NOMO-1 (cell line): ENCODE measurements around the gene GPR146.

Experiments used
- DNase-seq, 2 experiments: peaks; one replicate each; lab custom pipeline; 2025; ENCODE audit not compliant: unreplicated experiment in 2 of 2; lab: John Stamatoyannopoulos, UW

GPR146 gene

DNA sequence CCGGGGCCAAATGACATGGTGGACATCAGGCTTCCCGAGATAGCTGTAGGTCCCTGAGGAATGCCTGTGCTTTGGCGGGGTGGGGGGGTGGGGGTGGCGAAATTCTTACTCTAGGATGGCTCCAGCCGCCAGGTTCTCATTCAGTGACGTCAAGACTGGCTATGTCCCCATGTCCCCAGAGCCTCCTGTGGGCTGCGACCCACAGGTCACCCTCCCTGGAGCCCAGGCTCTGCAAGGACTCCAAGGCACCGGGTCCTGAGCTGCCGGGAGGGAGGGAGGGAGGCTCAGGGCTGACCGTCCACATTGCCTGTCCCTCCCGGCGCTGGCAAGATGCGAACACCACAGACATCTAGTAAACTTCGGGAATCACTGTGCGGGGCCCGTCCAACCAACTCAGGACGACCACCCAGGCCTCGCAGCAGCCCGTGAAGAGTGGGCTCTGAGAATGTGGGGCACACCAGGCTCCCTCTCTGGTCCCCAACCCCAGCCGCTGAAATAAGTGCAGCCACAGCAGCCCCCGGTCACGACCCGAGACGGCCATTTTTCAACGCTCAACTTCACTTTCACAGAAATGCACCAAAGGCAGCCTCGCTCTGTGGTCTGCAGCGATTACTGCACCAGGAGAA is 12.6 kb downstream of the GPR146 start:
- DNase-seq = no peak

GRCh38 chr7:1057416-1058291 is 13.3 kb downstream of the GPR146 start:
- DNase-seq = no peak

DNA sequence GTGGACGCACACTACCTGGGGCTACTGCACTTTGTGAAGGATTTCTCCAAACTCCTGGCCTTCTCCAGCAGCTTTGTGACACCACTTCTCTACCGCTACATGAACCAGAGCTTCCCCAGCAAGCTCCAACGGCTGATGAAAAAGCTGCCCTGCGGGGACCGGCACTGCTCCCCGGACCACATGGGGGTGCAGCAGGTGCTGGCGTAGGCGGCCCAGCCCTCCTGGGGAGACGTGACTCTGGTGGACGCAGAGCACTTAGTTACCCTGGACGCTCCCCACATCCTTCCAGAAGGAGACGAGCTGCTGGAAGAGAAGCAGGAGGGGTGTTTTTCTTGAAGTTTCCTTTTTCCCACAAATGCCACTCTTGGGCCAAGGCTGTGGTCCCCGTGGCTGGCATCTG is 14.0 kb downstream of the GPR146 start:
- no peak for DNase-seq

DNA sequence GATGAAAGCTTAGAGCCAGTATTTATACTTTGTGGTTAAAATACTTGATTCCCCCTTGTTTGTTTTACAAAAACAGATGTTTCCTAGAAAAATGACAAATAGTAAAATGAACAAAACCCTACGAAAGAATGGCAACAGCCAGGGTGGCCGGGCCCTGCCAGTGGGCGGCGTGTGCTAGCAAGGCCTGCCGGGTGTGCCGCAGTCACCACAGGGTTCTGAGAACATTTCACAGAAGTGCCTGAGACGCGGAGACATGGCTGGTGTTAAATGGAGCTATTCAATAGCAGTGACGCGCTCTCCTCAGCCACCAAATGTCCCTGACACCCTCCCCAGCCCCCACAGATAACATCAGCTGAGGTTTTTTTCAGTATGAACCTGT is 14.5 kb downstream of the GPR146 start:
- DNase-seq = peak in 1 of 2 experiments; percentile 6

DNA sequence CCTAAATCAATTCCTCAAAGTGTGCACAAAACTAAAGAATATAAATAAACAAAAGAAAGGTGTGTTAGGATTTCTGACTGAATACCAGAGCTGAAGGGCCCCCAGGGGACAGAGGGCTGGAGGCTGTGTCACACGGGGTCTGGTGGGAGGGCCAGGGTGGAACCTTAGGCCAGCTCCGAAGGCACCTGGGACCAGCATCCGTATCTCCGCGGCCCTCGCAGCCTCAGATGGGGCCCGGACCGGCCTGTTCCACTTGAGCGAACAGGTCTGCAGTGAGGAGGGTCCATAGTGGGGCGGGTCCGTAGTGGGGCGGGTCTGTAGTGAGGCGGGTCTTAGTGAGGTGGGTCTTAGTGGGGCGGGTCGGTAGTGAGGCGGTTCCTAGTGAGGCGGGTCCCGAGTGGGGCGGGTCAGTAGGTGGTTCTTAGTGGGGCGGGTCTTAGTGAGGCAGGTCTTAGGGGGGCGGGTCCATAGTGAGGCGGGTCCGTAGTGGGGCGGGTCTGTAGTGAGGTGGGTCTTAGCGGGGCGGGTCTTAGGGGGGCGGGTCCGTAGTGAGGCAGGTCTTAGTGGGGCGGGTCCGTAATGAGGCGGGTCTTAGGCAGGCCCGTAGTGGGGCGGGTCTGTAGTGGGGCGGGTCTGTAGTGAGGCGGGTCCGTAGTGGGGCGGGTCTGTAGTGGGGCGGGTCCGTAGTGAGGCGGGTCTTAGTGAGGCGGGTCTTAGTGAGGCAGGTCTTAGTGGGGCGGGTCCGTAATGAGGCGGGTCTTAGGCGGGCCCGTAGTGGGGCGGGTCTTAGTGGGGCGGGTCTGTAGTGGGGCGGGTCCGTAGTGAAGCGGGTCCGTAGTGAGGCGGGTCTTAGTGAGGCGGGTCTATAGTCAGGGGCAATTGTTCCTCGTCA is 15.1 kb downstream of the GPR146 start:
- DNase-seq = peak; percentile 21 to 46

GRCh38 chr7:1060315-1061072 is 16.1 kb downstream of the GPR146 start:
- peak; percentile 37 to 49 for DNase-seq

- no peak for DNase-seq
These were observed 16.8 kb downstream of the GPR146 start for GRCh38 chr7:1061180-1061579.

- peak; percentile 84 to 97 for DNase-seq
These were observed 18.2 kb downstream of the GPR146 start for GRCh38 chr7:1062296-1063294.

GRCh38 chr7:1063361-1063760 is 19.0 kb downstream of the GPR146 start:
- DNase-seq = no peak

DNA sequence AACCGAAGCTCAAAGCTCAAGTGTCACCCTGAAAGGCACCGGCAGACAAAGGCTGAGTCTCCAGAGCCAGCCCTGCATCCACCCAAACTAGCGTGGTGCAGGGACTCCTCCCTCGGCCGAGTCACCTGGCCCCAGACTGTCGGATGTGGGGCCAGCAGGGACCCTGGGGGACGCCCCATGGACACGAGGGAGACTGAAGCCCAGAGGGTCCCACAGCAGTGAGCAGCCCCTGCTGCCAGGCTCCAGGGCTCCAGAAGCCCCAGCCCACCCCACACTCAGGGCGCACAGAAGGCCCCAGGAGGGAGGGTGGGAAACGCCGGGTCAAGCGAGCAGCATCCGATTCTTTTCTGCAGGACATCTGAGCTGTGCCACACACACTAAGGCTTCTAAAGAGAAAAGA is 20.2 kb downstream of the GPR146 start:
- DNase-seq = no peak

- no peak for DNase-seq
These were observed 20.9 kb downstream of the GPR146 start for GRCh38 chr7:1065263-1065584.

GRCh38 chr7:1065585-1066241 is 21.4 kb downstream of the GPR146 start:
- peak; percentile 79 to 87 for DNase-seq

DNA sequence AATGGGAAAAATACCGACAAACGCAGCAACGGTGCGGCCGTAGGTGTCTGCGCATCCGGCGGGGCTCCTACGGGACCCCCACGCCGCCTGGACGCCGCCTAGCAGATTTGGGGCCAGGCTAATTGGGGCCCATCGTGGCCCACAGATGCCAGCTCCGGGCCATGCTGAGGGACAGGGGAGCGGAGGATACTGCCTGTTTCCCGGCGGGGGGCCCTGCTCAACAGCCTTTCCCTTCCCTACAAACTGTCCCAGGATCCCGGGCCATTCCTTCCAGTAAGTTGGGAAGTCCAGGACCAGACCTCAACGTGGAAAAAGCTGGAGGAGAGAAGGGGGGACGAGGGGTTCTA is 21.9 kb downstream of the GPR146 start:
- DNase-seq = no peak

- no peak for DNase-seq
These were observed 23.7 kb downstream of the GPR146 start for GRCh38 chr7:1068013-1068412.

DNA sequence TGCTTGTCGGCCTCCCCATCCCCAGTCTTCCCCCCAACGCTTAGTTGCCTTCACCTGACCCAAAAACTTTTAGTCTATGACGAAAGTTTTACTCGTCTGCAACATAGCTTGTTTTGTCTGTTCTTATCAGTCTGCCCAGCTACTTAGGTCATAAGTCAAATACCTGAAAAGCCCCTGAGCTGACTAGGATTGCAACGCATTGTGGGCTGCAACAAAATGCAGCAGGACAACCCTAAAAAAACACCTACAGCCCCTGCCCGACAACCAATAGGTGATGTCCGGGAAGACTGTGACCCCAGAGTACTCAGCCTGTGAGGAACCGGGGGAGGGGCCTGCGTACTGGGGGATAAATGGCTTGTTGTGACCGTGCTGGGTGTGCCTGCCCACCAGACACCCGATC is 24.3 kb downstream of the GPR146 start:
- DNase-seq = no peak

DNA sequence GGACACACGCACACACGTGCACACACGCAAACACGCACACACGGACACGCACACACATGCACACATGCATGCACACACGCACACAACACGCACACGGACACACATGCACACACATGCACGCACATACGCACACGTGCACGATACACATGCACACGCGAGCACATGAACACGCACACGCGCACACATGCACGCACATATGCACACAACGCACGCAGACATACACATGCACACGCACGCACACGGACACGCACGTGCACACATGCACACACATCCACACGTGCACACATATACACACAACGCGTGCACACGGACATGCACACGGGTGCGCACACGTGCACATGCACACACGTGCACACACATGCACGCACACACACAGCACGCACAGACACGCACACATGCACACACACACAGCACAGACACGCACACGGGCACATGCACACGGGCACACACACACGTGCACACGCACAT is 26.2 kb downstream of the GPR146 start:
- DNase-seq = no peak

- no peak for DNase-seq
These were observed 27.4 kb downstream of the GPR146 start for GRCh38 chr7:1071731-1072254.

GRCh38 chr7:1073142-1073977 is 29.0 kb downstream of the GPR146 start:
- DNase-seq = no peak
